Breast epithelium (tissue), 3 donors: ENCODE data around the gene VAMP2.

Experiments
- CTCF ChIP-seq, 3 donors: fragments of 450-650 bp; IDR thresholded peaks; one replicate each; pipeline ENCODE4 v1.5.1; 2016 to 2017; ENCODE audit warnings: antibody characterized with exemption in 3 of 3, mild to moderate bottlenecking in 3 of 3, moderate library complexity in 3 of 3
- POLR2AphosphoS5 ChIP-seq, 3 donors: sonication (generic); formaldehyde crosslinking; IDR thresholded peaks; one replicate each; pipeline ENCODE4 v1.6.1; 2017; ENCODE audit warnings: antibody characterized with exemption in 3 of 3

DNA sequence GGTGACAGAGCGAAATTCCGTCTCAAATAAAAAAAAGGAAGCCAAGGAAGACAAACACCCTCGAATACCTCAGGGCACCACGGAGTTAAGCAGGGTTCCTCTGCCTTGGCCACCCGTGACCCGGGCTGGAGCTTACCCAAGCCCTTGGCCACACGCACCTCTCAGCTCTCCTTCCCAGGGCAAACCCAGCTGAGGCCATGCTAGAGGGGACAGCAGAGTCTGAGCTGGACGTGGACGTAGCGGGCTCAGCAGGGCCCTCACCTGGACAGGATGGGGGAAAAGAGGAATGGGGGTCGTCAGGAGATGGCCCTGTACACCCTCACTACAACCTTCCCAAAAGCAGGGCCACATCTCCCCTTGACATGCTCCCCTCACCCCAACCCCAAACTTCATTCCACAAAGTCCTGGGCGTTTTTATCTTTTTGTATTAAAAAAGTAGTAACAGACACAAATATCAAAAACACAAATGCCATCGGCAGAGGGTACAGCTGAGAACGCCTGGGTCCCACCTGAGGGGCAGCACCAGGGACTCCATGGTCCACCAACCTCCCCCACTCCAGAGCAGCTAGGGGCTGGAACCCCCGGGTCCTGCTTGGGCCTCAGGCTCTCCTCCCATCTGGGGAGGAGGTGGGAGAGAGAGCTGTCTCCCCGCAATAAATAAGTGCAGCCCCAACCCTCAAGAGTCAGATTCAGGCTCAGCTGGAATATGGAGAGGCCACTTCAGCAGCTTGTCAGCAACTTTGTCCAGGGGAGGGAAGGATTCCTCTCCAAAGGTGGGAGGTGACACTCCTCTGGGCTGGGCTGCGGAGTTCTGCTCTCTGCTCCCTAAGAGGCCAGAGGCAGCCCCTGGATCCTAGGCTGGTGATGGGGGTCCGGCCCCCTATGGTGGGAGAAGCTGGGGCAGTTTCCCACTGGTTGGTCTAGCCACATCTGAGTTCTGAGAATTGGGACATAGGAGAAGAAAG lies 22.4 kb downstream of the VAMP2 start:
- peak in 1 of 3 donors; percentile 12 for TF ChIP-seq POLR2AphosphoS5 (IDR thresholded peaks at IDR 0.05)
- TF ChIP-seq CTCF (IDR thresholded peaks at IDR 0.05): no peak
